ENCODE measurements around the gene KRTAP10-10.

The KRTAP10-10 gene

DNA sequence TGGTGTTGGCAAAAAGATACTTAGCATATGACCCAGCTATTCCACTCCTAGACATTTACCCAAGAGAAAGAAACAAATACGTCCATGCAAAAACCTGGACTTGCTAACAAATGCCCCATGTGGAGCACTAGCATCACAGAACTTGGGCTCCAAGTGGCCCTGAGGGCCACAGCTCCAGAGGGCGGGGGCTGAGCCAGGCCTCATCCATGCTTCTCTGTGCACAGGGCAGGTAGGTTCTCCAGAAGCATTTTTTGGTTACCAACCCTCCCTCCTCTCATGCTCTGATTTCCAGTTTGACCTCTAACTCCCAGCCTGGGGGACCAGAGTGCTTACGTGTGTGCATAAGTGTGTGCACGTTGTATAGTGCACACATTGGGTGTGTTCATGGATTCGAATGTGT is 27.5 kb downstream of the KRTAP10-10 start:
- Histone ChIP-seq H3K27ac (ENCODE audit: low read length) (no peak overlapping the region), H3K9me2 (replicated peaks; ENCODE audit: insufficient read depth, low read length) (no peaks in the 10 kb centered on the region), H3K79me2 (ENCODE audit: low read length) (no peaks in the 10 kb centered on the region), H3K27me3 (replicated peaks; ENCODE audit: insufficient read depth, low read length) (peaks cover 89% of the 10 kb centered on the region), H3F3A (ENCODE audit: insufficient read depth, low read length) (no peaks in the 10 kb centered on the region), H3K4me2 (ENCODE audit: low read depth, low read length) (no peak overlapping the region), H2AFZ (ENCODE audit: low read length) (no peak overlapping the region), H3K4me3 (ENCODE audit: low read length) (no peak overlapping the region), H3K9me3 (replicated peaks; ENCODE audit: insufficient read depth, low read length) (no peaks in the 10 kb centered on the region), H3K9ac (ENCODE audit: low read length) (no peak overlapping the region), H3K4me1 (ENCODE audit: low read length) (no peaks in the 10 kb centered on the region), H4K20me1 (ENCODE audit: insufficient read depth, low read length) (no peaks in the 10 kb centered on the region), H3K36me3 (replicated peaks; ENCODE audit: insufficient read depth, low read length) (no peaks in the 10 kb centered on the region)
- no peak for DNase-seq
- TF ChIP-seq EZH2phosphoT487 (IDR thresholded peaks at IDR 0.05; ENCODE audit: low read length) (no peak), EZH2 (optimal IDR thresholded peaks at IDR 0.05; ENCODE audit: low read depth, low read length) (no peak)
- TF ChIP-seq, protein P1, sequence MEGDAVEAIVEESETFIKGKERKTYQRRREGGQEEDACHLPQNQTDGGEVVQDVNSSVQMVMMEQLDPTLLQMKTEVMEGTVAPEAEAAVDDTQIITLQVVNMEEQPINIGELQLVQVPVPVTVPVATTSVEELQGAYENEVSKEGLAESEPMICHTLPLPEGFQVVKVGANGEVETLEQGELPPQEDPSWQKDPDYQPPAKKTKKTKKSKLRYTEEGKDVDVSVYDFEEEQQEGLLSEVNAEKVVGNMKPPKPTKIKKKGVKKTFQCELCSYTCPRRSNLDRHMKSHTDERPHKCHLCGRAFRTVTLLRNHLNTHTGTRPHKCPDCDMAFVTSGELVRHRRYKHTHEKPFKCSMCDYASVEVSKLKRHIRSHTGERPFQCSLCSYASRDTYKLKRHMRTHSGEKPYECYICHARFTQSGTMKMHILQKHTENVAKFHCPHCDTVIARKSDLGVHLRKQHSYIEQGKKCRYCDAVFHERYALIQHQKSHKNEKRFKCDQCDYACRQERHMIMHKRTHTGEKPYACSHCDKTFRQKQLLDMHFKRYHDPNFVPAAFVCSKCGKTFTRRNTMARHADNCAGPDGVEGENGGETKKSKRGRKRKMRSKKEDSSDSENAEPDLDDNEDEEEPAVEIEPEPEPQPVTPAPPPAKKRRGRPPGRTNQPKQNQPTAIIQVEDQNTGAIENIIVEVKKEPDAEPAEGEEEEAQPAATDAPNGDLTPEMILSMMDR (IDR thresholded peaks at IDR 0.05; ENCODE audit: low read length) = no peak

DNA sequence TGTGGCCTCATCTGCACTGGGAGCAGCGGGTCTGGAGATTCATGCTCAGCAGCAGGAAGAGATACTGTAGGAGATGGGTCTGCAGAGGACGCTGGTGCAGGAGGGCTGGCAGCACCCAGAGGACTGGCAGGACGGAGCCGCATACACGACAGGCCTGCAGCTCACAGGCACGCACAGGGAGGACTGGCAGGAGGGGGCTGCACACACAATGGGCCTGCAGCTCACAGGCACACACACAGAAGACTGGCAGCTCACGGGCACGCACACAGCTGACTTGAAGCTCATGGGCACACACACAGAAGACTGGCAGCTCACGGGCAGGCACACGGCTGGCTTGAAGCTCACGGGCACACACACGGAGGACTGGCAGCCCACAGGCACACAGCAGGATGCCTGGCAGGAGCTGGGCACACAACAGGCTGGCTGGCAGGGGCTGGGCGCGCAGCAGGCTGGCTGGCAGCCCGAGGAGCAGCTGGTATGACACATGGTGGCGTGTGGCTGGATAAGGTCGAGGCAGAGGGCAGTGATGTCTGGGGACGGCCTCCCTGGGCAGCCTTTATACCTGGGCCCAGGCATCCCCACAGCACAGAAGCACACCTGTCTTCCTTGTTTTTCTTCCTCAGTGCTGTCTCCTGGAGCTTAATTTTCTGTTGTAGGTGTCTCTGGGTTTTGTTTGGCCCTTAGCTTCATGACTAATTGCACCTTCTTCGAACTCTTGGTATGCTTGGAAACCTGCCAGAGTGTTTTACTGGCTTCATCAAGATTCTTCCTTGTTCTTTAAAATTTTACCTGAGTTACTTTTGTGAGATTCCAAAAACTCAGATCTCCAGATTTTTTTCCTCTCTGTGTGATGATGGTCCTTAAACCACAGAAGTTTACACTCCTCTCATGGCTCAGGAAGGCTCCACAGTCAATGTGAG is 29.5 kb downstream of the KRTAP10-10 start, which contains the start of gene KRTAP12-2:
Gene KRTAP12-2, minus strand, starts transcription at position 527 of the 920 bp plus-strand sequence. Its CDS starts 41 bp downstream, at position 486.
- no peaks in the 10 kb centered on the region for H3K79me2 ChIP-seq (ENCODE audit: low read length)
- no peaks in the 10 kb centered on the region for H3K9me3 ChIP-seq (replicated peaks; ENCODE audit: insufficient read depth, low read length)
- no peak within 1 kb of the TSS for H2AFZ ChIP-seq (ENCODE audit: low read length)
- peaks cover 95% of the 10 kb centered on the region for H3K27me3 ChIP-seq (replicated peaks; ENCODE audit: insufficient read depth, low read length)
- no peak within 1 kb of the TSS for H3K9ac ChIP-seq (ENCODE audit: low read length)
- H3K4me3 ChIP-seq (ENCODE audit: low read length) = no peak within 1 kb of the TSS
- no peaks in the 10 kb centered on the region for H3F3A ChIP-seq (ENCODE audit: insufficient read depth, low read length)
- no peaks in the 10 kb centered on the region for H4K20me1 ChIP-seq (ENCODE audit: insufficient read depth, low read length)
- no peaks in the 10 kb centered on the region for H3K9me2 ChIP-seq (replicated peaks; ENCODE audit: insufficient read depth, low read length)
- DNase-seq = no peak
- H3K27ac ChIP-seq (ENCODE audit: low read length) = no peak within 1 kb of the TSS
- TF ChIP-seq EZH2 (optimal IDR thresholded peaks at IDR 0.05; ENCODE audit: low read depth, low read length) = no peak
- TF ChIP-seq EZH2phosphoT487 (IDR thresholded peaks at IDR 0.05; ENCODE audit: low read length) = no peak
- TF ChIP-seq, protein P1 (IDR thresholded peaks at IDR 0.05; ENCODE audit: low read length) = no peak
- no peaks in the 10 kb centered on the region for H3K4me1 ChIP-seq (ENCODE audit: low read length)
- no peak within 1 kb of the TSS for H3K4me2 ChIP-seq (ENCODE audit: low read depth, low read length)
- no peaks in the 10 kb centered on the region for H3K36me3 ChIP-seq (replicated peaks; ENCODE audit: insufficient read depth, low read length)

DNA sequence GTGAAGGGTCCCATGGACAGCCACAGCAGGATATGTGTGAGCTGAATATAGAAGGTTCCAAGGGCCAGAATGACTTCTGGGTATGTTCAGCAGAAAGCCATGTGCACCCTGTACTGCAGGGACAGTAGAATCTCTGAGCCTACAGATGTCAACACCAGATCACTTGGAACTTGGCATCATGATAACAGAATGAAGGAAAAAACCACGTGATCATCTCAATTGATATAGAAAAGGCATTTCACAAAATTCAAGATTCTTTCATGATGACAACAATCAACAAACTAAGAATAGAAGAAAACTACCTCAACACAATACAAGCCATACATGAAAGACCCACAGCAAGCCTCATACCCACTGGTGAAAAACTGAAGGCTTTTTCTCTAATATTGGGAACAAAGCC is 30.5 kb downstream of the KRTAP10-10 start:
- H3K79me2 ChIP-seq (ENCODE audit: low read length) = no peaks in the 10 kb centered on the region
- peaks cover 92% of the 10 kb centered on the region for H3K27me3 ChIP-seq (replicated peaks; ENCODE audit: insufficient read depth, low read length)
- H3K9me3 ChIP-seq (replicated peaks; ENCODE audit: insufficient read depth, low read length) = no peaks in the 10 kb centered on the region
- no peaks in the 10 kb centered on the region for H3K9me2 ChIP-seq (replicated peaks; ENCODE audit: insufficient read depth, low read length)
- H3K9ac ChIP-seq (ENCODE audit: low read length) = no peak overlapping the region
- no peak overlapping the region for H3K4me3 ChIP-seq (ENCODE audit: low read length)
- no peaks in the 10 kb centered on the region for H4K20me1 ChIP-seq (ENCODE audit: insufficient read depth, low read length)
- H2AFZ ChIP-seq (ENCODE audit: low read length) = no peak overlapping the region
- H3K36me3 ChIP-seq (replicated peaks; ENCODE audit: insufficient read depth, low read length) = no peaks in the 10 kb centered on the region
- H3K4me2 ChIP-seq (ENCODE audit: low read depth, low read length) = no peak overlapping the region
- TF ChIP-seq, protein P1 (IDR thresholded peaks at IDR 0.05; ENCODE audit: low read length) = no peak
- TF ChIP-seq EZH2phosphoT487 (IDR thresholded peaks at IDR 0.05; ENCODE audit: low read length) (no peak), EZH2 (optimal IDR thresholded peaks at IDR 0.05; ENCODE audit: low read depth, low read length) (no peak)
- no peak overlapping the region for H3K27ac ChIP-seq (ENCODE audit: low read length)
- no peak for DNase-seq
- no peaks in the 10 kb centered on the region for H3F3A ChIP-seq (ENCODE audit: insufficient read depth, low read length)
- H3K4me1 ChIP-seq (ENCODE audit: low read length) = no peaks in the 10 kb centered on the region
